BE2C (cell line): ENCODE data around the gene GNG2.

ENCODE experiments used
- DNase-seq: peaks from one replicate; pipeline ENCODE4 v3.0.0-alpha.2; 2020
- H3K27me3 ChIP-seq: fragments of 250-450 bp; sonication (Bioruptor Pico); 2 replicates; pipeline ENCODE4 v1.5.1; 2020; ENCODE audit warnings: mild to moderate bottlenecking
- H3K36me3 ChIP-seq: fragments of 250-450 bp; sonication (Bioruptor Pico); 2 replicates; pipeline ENCODE4 v1.5.1; 2020; ENCODE audit warnings: mild to moderate bottlenecking
- H3K4me1 ChIP-seq: fragments of 250-450 bp; sonication (Bioruptor Pico); 2 replicates; pipeline ENCODE4 v1.5.1; 2020
- H3K4me3 ChIP-seq: 2 replicates; pipeline ENCODE4 v1.5.1; 2011; ENCODE audit warnings: low read depth, low read length
- H3K9me3 ChIP-seq: fragments of 250-450 bp; sonication (Bioruptor Pico); 2 replicates; pipeline ENCODE4 v1.5.1; 2020
- TF ChIP-seq, protein P1 (sequence below): IDR thresholded peaks from 2 replicates; pipeline ENCODE4 v1.5.1; 2012; ENCODE audit warnings: mild to moderate bottlenecking, low read depth, low read length

GNG2 gene

DNA sequence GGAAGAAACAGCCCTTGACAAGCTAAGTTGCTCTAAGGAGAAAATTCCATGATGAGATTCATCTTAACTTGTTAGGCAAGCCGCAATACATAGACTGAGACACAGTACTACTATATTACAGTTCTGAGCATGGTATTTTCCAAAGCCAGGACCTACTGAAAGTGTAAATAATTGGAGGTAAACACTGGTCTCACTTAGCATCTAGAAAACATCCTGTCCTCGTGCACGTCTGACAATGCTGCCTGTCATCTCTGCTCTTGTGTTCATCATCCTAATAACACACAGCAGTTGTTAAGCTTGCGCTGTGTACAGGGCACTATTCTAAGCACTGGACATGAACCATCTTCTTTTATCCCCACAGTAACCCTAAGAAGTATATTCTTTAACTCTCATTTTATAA is 64.2 kb downstream of the GNG2 start:
- Histone ChIP-seq H3K9me3 (no peaks in the 10 kb centered on the region), H3K27me3 (no peaks in the 10 kb centered on the region), H3K4me3 (no peak overlapping the region), H3K36me3 (no peaks in the 10 kb centered on the region), H3K4me1 (peaks cover 11% of the 10 kb centered on the region)
- no peak for DNase-seq
- TF ChIP-seq, protein P1, sequence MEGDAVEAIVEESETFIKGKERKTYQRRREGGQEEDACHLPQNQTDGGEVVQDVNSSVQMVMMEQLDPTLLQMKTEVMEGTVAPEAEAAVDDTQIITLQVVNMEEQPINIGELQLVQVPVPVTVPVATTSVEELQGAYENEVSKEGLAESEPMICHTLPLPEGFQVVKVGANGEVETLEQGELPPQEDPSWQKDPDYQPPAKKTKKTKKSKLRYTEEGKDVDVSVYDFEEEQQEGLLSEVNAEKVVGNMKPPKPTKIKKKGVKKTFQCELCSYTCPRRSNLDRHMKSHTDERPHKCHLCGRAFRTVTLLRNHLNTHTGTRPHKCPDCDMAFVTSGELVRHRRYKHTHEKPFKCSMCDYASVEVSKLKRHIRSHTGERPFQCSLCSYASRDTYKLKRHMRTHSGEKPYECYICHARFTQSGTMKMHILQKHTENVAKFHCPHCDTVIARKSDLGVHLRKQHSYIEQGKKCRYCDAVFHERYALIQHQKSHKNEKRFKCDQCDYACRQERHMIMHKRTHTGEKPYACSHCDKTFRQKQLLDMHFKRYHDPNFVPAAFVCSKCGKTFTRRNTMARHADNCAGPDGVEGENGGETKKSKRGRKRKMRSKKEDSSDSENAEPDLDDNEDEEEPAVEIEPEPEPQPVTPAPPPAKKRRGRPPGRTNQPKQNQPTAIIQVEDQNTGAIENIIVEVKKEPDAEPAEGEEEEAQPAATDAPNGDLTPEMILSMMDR = no peak

DNA sequence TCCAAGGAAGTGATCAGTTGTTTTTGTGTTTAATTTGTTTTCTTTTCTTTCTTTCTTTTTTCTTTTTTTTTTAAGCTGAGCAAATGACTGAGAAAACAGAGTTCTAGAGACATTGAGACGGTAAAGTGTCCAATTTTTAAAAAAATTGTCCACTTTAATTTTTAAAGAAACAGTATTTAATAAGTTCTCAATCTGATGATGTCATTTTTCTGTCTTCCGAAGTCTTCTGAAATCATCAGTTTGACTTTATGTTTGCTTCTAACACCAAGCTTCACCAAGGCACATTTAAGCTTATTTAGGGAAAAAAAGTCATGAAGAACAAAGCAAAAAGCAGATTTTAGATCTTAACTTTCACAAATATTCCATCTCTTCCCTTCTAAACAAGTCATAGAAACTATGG is 65.6 kb downstream of the GNG2 start:
- Histone ChIP-seq H3K4me1 (peaks cover 11% of the 10 kb centered on the region), H3K36me3 (no peaks in the 10 kb centered on the region), H3K4me3 (no peak overlapping the region), H3K9me3 (no peaks in the 10 kb centered on the region), H3K27me3 (no peaks in the 10 kb centered on the region)
- TF ChIP-seq, protein P1 = no peak
- no peak for DNase-seq

DNA sequence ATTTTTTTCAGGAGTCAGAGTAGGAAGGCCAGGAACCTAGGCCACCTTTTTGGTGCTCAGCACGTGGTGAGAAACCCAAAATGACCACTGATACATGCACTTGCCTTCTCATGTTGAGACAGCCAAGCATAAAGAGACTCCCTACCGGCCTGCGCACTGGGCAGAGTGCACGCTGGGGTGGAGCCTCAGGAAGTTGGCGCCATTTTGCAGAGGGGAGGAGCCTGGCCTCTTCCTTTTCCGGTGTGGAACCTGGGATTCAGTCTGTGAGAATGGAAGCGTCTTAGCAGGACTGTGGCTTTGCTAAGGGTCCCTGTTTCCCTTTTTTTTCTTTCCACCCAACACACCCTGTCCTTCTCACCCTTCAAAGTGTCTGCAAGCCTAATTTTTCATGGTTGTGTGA is 66.0 kb downstream of the GNG2 start:
- Histone ChIP-seq H3K4me3 (no peak overlapping the region), H3K4me1 (peaks cover 11% of the 10 kb centered on the region), H3K27me3 (no peaks in the 10 kb centered on the region), H3K36me3 (no peaks in the 10 kb centered on the region), H3K9me3 (no peaks in the 10 kb centered on the region)
- TF ChIP-seq, protein P1 = no peak
- no peak for DNase-seq

DNA sequence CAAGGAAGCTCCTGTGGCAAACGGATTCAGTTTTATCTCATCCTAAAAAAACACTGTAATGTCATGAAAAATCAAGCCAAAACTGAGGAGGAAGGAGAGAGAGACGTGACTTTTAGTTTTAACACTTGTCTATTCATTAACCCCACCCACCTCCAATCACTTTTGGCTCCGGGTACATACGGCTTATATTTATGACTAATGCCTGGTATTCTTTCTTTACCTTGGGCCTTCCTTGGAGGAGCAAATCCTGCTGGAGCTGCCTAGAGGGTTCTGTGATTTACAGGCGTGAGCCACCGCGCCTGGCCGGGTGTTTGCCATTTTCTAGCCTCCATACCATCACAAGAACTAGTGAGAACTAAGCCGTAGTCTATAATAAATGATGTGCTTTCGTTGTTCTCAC is 68.2 kb downstream of the GNG2 start:
- Histone ChIP-seq H3K4me1 (peaks cover 11% of the 10 kb centered on the region), H3K36me3 (no peaks in the 10 kb centered on the region), H3K9me3 (no peaks in the 10 kb centered on the region), H3K4me3 (no peak overlapping the region), H3K27me3 (no peaks in the 10 kb centered on the region)
- TF ChIP-seq, protein P1 = no peak
- no peak for DNase-seq

DNA sequence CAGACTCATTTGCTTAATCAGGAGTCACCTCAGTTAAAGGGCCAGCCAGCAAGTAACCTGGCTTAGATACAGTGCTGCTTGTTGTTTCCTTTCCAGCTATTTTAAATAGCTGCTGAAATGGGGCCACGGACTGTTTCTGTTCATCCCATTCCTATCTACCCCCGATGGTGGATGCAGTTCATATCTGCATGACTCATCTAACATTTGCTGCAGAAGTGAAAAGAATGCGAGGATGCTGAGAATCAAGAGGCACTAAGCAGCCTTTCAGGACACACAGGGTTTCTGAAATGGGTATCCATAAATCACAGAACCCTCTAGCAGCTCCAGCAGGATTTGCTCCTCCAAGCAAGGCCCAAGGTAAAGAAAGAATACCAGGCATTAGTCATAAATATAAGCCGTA is 68.8 kb downstream of the GNG2 start:
- Histone ChIP-seq H3K4me1 (peaks cover 11% of the 10 kb centered on the region), H3K9me3 (no peaks in the 10 kb centered on the region), H3K36me3 (no peaks in the 10 kb centered on the region), H3K27me3 (no peaks in the 10 kb centered on the region), H3K4me3 (no peak overlapping the region)
- TF ChIP-seq, protein P1 = no peak
- no peak for DNase-seq

DNA sequence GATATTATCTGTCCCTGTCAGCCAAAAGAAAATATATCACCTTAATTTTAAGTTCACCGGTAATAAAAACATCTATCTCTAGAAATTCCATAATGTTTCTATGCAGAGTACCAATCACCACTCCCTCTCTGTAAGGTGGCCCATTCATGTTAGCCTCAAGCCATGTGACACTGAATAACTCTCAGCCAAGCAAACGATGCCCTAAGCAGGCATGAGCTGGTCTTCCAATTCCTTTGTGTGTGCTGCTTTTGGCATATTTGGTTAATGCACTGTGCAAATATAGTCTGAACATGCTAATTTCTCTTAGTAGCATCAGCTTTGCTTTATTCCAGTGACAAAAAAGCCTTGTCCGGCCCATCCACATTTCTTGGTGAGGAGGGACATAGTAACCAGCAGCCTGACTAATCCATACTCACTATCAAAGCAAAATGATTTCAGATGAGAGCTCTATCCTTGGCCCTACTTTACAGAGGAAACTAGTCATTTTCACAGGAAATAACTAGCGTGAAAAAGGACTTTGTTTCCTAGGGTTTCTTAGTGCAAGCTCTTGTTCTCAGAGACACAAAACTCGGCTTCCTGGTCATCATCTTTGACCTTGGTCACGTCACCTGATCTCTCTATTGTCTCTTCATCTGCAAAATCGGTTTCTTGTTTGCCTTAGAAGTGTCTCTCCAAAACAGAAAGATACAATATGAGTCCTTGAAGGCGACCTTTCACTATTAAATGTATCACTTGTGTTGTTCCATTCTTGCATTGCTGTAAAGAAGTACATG is 69.7 kb downstream of the GNG2 start:
- H3K27me3 ChIP-seq = no peaks in the 10 kb centered on the region

More for the DNA sequence above, 69.7 kb downstream of the GNG2 start:
- Histone ChIP-seq H3K36me3 (no peaks in the 10 kb centered on the region), H3K9me3 (no peaks in the 10 kb centered on the region), H3K4me1 (peaks cover 11% of the 10 kb centered on the region), H3K4me3 (no peak overlapping the region)
- TF ChIP-seq, protein P1 = no peak
- no peak for DNase-seq
